Omental fat pad (tissue), 4 donors: ENCODE results near the gene CBFA2T2. TPM values are rescaled to one million over a fixed set of nuclear protein-coding genes. Genes with fewer than 3 reads are reported as not detected.
"Not testable (repeated sequence)": the region's sequence is repeated elsewhere in the genome, so short reads cannot be mapped to it uniquely, and the experiment has no call there.

Experiments used
- ATAC-seq: fragments of 150-250 bp; one replicate; pipeline ENCODE4 v1.9.1; 2016; ENCODE audit warnings: mild to moderate bottlenecking, moderate library complexity; ENCODE audit not compliant: low FRiP score
- DNase-seq: peaks from one replicate; pipeline ENCODE4 v3.0.0-alpha.2; 2019; ENCODE audit warnings: low spot score
- CTCF ChIP-seq, 3 donors: fragments of 450-650 bp; IDR thresholded peaks; one replicate each; pipeline ENCODE4 v1.5.1; 2016 to 2017; ENCODE audit warnings: antibody characterized with exemption in 3 of 3, mild to moderate bottlenecking in 3 of 3, moderate library complexity in 2 of 3
- total RNA-seq, 4 donors: library from RNA; depleted of rRNA; stranded (reverse); fragments of >200 nt; gene quantifications; one replicate each; pipeline ENCODE4 v1.1.0, GENCODE V29; 2016

Gene CBFA2T2
- total RNA-seq, 4 donors from 2014 or later: 5.8 to 11.8 (median 10.0) TPM

GRCh38 chr20:33689493-33689892 is 199.6 kb downstream of the CBFA2T2 start:
- ATAC-seq (no peak), DNase-seq (no peak)
- no peak for TF ChIP-seq CTCF (IDR thresholded peaks at IDR 0.05)

- DNase-seq (no peak), ATAC-seq (no peak)
- TF ChIP-seq CTCF (IDR thresholded peaks at IDR 0.05): no peak
These were observed 200.1 kb downstream of the CBFA2T2 start for GRCh38 chr20:33689973-33690372.

GRCh38 chr20:33693289-33693688 is 203.4 kb downstream of the CBFA2T2 start:
- no peak for ATAC-seq
- DNase-seq: no peak
- TF ChIP-seq CTCF (IDR thresholded peaks at IDR 0.05): no peak

- TF ChIP-seq CTCF (IDR thresholded peaks at IDR 0.05): no peak
- DNase-seq (no peak), ATAC-seq (peak; percentile 38)
These were observed 204.1 kb downstream of the CBFA2T2 start for GRCh38 chr20:33693741-33694638.

GRCh38 chr20:33694639-33695012 is 204.7 kb downstream of the CBFA2T2 start:
- ATAC-seq (no peak), DNase-seq (no peak)
- no peak for TF ChIP-seq CTCF (IDR thresholded peaks at IDR 0.05)

GRCh38 chr20:33696448-33696847 is 206.6 kb downstream of the CBFA2T2 start:
- ATAC-seq (no peak), DNase-seq (no peak)
- no peak for TF ChIP-seq CTCF (IDR thresholded peaks at IDR 0.05)

GRCh38 chr20:33697129-33697528 is 207.2 kb downstream of the CBFA2T2 start:
- no peak for TF ChIP-seq CTCF (IDR thresholded peaks at IDR 0.05)
- ATAC-seq: peak; percentile 9
- no peak for DNase-seq

- DNase-seq, ATAC-seq: not testable (repeated sequence)
These were observed 209.1 kb downstream of the CBFA2T2 start for GRCh38 chr20:33698966-33699365.
